ENCODE measurements around the gene IL16. TPM values are rescaled to one million over a fixed set of nuclear protein-coding genes. Genes with fewer than 3 reads are reported as not detected.
"Not testable (repeated sequence)": the region's sequence is repeated elsewhere in the genome, so short reads cannot be mapped to it uniquely, and the experiment has no call there.

The IL16 gene
- total RNA-seq, 3 donors from 2014 or later = 11.1 to 40.5 (median 20.3) TPM

DNA sequence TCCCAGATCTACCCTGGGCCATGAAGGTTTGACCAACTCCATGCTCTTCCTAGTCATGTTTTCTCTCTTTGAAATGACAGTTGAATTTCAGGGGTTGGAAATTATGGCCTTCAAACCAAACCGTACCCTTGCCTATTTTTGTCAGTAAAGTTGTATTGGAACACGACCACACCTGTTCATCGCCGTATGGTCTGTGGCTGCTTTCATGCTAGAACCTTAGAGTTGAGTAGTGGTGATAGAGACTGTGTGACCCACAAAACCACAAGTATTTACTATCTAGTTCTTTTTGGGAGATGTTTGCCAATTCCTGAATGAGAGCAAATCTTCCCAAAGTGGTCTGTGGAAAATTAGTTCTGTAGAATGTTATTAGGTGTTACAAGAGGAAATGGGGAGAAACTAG is 151.2 kb downstream of the IL16 start:
- DNase-seq (ENCODE audit: low spot score in 2 of 2) = no peak
- no peaks in the 10 kb centered on the region for H3K4me1 ChIP-seq
- no peaks in the 10 kb centered on the region for H3K36me3 ChIP-seq
- no peaks in the 10 kb centered on the region for H3K27me3 ChIP-seq
- intact Hi-C loops (cut with DNase I; ENCODE audit: low total_unique reads) = no loop called here
- no peaks in the 10 kb centered on the region for H3K9me3 ChIP-seq
- H3K27ac ChIP-seq = no peak overlapping the region
- no peak for TF ChIP-seq POLR2AphosphoS5 (IDR thresholded peaks at IDR 0.05)
- TF ChIP-seq, protein P1, sequence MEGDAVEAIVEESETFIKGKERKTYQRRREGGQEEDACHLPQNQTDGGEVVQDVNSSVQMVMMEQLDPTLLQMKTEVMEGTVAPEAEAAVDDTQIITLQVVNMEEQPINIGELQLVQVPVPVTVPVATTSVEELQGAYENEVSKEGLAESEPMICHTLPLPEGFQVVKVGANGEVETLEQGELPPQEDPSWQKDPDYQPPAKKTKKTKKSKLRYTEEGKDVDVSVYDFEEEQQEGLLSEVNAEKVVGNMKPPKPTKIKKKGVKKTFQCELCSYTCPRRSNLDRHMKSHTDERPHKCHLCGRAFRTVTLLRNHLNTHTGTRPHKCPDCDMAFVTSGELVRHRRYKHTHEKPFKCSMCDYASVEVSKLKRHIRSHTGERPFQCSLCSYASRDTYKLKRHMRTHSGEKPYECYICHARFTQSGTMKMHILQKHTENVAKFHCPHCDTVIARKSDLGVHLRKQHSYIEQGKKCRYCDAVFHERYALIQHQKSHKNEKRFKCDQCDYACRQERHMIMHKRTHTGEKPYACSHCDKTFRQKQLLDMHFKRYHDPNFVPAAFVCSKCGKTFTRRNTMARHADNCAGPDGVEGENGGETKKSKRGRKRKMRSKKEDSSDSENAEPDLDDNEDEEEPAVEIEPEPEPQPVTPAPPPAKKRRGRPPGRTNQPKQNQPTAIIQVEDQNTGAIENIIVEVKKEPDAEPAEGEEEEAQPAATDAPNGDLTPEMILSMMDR (IDR thresholded peaks at IDR 0.05) = no peak
- TF ChIP-seq POLR2A (IDR thresholded peaks at IDR 0.05) = no peak
- no peak overlapping the region for H3K4me3 ChIP-seq

DNA sequence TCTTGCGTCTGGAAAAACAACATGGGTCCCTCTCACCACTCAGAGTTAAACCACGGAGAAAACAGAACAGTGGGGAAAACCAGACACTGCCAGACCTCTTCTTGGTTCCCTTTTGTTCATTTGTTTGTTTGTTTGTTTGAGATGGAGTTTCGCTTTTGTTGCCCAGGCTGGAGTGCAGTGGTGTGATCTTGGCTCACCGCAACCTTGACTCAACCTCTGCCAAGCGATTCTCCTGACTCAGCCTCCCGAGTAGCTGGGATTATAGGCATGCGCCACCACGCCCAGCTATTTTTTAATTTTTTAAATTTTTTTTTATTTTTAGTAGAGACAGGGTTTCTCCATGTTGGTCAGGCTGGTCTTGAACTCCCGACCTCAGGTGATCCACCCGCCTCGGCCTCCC is 152.0 kb downstream of the IL16 start:
- H3K4me1 ChIP-seq; H3K27me3 ChIP-seq; DNase-seq (ENCODE audit: low spot score in 2 of 2); H3K27ac ChIP-seq; H3K36me3 ChIP-seq; H3K4me3 ChIP-seq; H3K9me3 ChIP-seq; intact Hi-C loops (cut with DNase I; ENCODE audit: low total_unique reads): not testable (repeated sequence)

DNA sequence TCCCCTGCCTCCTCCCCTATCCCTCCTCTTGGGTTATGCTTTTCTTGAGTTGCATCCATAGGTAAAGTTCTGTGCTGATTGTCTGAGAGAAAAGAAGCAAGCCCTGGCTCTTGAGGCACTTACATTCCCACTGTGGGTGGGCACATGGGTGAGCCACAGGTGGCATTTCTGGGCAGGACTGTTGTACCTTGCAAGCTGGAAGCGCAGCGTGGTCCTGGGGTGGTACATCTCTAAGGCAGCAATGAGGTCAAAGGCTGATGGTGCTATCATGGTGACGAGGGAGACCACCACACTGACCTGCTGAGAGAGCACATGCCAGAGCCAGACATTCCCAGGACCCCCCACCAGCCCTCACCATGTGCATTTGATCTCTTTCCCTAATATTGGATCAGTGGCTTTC is 152.6 kb downstream of the IL16 start:
- no peaks in the 10 kb centered on the region for H3K27me3 ChIP-seq
- TF ChIP-seq, protein P1 (IDR thresholded peaks at IDR 0.05) = no peak
- no peak for TF ChIP-seq POLR2AphosphoS5 (IDR thresholded peaks at IDR 0.05)
- TF ChIP-seq POLR2A (IDR thresholded peaks at IDR 0.05) = no peak
- DNase-seq (ENCODE audit: low spot score in 2 of 2) = no peak
- no peaks in the 10 kb centered on the region for H3K36me3 ChIP-seq
- no peaks in the 10 kb centered on the region for H3K4me1 ChIP-seq
- H3K9me3 ChIP-seq = no peaks in the 10 kb centered on the region
- H3K4me3 ChIP-seq = no peak overlapping the region
- H3K27ac ChIP-seq = no peak overlapping the region
- intact Hi-C loops (cut with DNase I; ENCODE audit: low total_unique reads) = no loop called here

DNA sequence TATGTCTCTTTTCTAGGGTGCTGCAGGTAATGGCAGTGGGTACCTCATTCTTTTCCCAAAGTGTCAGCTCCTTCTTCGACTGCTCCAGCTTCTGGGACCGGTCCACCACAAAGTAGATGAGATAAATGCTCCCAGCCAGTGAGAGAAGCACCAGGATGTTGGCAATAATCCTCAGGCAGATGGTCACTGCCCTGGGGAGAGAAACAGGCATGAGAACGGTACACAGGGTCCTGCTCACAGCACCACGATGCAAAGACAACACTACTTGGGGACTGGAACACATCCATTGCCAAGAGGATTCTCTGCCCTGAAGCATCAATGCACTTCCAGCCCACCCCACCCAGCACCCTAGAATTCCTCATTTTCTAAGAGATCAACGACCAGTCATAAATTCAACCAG is 155.0 kb downstream of the IL16 start:
- TF ChIP-seq, protein P1 (IDR thresholded peaks at IDR 0.05) = no peak
- TF ChIP-seq POLR2AphosphoS5 (IDR thresholded peaks at IDR 0.05) (no peak), POLR2A (IDR thresholded peaks at IDR 0.05) (no peak)
- Histone ChIP-seq H3K9me3 (no peaks in the 10 kb centered on the region), H3K36me3 (no peaks in the 10 kb centered on the region), H3K27me3 (no peaks in the 10 kb centered on the region), H3K4me1 (no peaks in the 10 kb centered on the region), H3K27ac (no peak overlapping the region), H3K4me3 (no peak overlapping the region)
- intact Hi-C loops (cut with DNase I; ENCODE audit: low total_unique reads) = loop anchor here (2.0 kb wide), 1 partner anchor 37 kb away; no protein-coding TSS in a partner anchor
- no peak for DNase-seq (ENCODE audit: low spot score in 2 of 2)

DNA sequence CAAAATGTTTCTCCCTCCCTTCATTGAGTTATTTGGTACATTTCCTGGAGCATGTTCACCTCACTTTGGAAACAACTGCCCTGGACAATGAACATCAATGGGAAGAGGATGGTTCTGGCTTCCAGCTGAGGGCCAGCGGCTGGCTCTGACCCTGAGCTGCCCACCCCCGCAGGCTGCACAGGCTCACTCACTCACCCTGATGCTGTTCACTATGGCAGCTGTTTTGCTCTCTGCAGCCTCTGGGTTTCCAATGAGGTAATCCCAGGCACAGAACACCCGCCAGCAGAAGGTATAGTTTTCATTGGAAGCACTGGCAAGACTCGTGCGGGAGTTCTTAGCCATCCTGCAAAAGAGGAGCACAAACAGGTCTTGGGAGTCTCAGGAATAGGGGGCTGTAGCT is 159.6 kb downstream of the IL16 start:
- intact Hi-C loops (cut with DNase I; ENCODE audit: low total_unique reads) = no loop called here
- Histone ChIP-seq H3K9me3 (no peaks in the 10 kb centered on the region), H3K27ac (no peak overlapping the region), H3K36me3 (no peaks in the 10 kb centered on the region), H3K27me3 (no peaks in the 10 kb centered on the region), H3K4me3 (no peak overlapping the region), H3K4me1 (no peaks in the 10 kb centered on the region)
- no peak for DNase-seq (ENCODE audit: low spot score in 2 of 2)
- TF ChIP-seq POLR2AphosphoS5 (IDR thresholded peaks at IDR 0.05) (no peak), POLR2A (IDR thresholded peaks at IDR 0.05) (no peak)
- TF ChIP-seq, protein P1 (IDR thresholded peaks at IDR 0.05) = no peak

DNA sequence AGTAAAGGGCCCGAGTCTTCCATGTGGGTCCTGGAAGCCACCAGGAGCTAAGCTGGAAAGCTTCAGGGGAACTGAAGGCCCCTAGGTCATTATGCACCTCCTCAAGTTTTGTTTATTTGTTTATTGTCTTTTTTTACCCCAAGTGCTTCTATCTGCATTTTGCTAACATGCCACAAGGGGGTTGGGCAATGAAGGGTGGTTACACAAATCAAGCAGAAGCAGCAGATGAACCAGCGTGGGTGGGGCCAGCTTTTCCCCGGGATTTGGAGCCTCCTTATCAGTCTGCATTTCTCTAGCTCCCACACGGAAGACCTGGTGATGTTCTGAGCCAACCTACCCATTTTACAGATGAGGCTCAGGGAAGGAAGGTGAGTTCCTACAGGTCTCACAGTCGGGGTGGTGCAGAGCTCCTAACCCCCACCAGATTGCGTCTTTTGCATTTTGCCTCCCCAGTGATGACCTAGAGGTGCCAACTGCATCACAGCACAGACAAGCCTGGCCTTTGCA is 160.6 kb downstream of the IL16 start:
- Histone ChIP-seq H3K4me1 (no peaks in the 10 kb centered on the region), H3K36me3 (no peaks in the 10 kb centered on the region), H3K27me3 (no peaks in the 10 kb centered on the region), H3K4me3 (no peak overlapping the region), H3K27ac (no peak overlapping the region), H3K9me3 (no peaks in the 10 kb centered on the region)
- intact Hi-C loops (cut with DNase I; ENCODE audit: low total_unique reads) = no loop called here
- TF ChIP-seq, protein P1 (IDR thresholded peaks at IDR 0.05) = no peak
- TF ChIP-seq POLR2AphosphoS5 (IDR thresholded peaks at IDR 0.05) = no peak
- TF ChIP-seq POLR2A (IDR thresholded peaks at IDR 0.05) = no peak
- DNase-seq (ENCODE audit: low spot score in 2 of 2) = no peak

Measured in breast epithelium (tissue), 4 donors.